HFFc6 (cell line): ENCODE results near the gene KCNK4. TPM values are rescaled to one million over a fixed set of nuclear protein-coding genes. Genes with fewer than 3 reads are reported as not detected.

ENCODE experiments used
- DNase-seq: peaks from one replicate; pipeline ENCODE4 v3.0.0-alpha.2; 2018
- H3K27ac Mint-ChIP-seq: 2 replicates; pipeline ENCODE4 v1.8.0; 2020; ENCODE audit warnings: mild to moderate bottlenecking, mixed read lengths
- H3K27me3 Mint-ChIP-seq: 2 replicates; pipeline ENCODE4 v1.8.0; 2021; ENCODE audit warnings: mild to moderate bottlenecking, moderate library complexity, mixed read lengths; ENCODE audit not compliant: insufficient read depth
- H3K36me3 Mint-ChIP-seq: 2 replicates; pipeline ENCODE4 v1.8.0; 2021; ENCODE audit warnings: low read depth, mixed read lengths
- H3K4me1 Mint-ChIP-seq: 2 replicates; pipeline ENCODE4 v1.8.0; 2020; ENCODE audit warnings: low read depth, mixed read lengths
- H3K4me3 Mint-ChIP-seq: 2 replicates; pipeline ENCODE4 v1.8.0; 2020; ENCODE audit warnings: mild to moderate bottlenecking, moderate library complexity, mixed read lengths
- H3K9me3 Mint-ChIP-seq: 2 replicates; pipeline ENCODE4 v1.8.0; 2020; ENCODE audit warnings: mild to moderate bottlenecking, mixed read lengths
- CTCF ChIP-seq: fragments of 200-600 bp; sonication (generic); IDR thresholded peaks from 2 replicates; pipeline ENCODE4 v1.5.0; 2021; ENCODE audit warnings: antibody characterized with exemption, mild to moderate bottlenecking
- total RNA-seq, 6 experiments: library from RNA; stranded (reverse); fragmentation: NEBNext Ultra II Directional; extraction: Animal tissue kit (Norgen Biotek cat#: 25700); gene quantifications; 2 replicates in 1 of 6; 3 replicates in 5 of 6; pipeline ENCODE4 v1.2.3, GENCODE V29; 2021

The KCNK4 gene
- total RNA-seq, 6 experiments from 2014 or later, result 0.14 TPM; not detected in 5

- H3K4me3 Mint-ChIP-seq, result no peak overlapping the region
- H3K4me1 Mint-ChIP-seq, result peaks cover 9% of the 10 kb centered on the region
- no peak for TF ChIP-seq CTCF
- H3K27ac Mint-ChIP-seq, result no peak overlapping the region
- DNase-seq, result no peak
- H3K36me3 Mint-ChIP-seq, result no peaks in the 10 kb centered on the region
- peaks cover 27% of the 10 kb centered on the region for H3K27me3 Mint-ChIP-seq
- no peaks in the 10 kb centered on the region for H3K9me3 Mint-ChIP-seq
Observed at GRCh38 chr11:64289002-64289564, 2.0 kb upstream of the KCNK4 start.

- Mint-ChIP-seq H3K27me3 (peaks cover 42% of the 10 kb centered on the region), H3K4me1 (peaks cover 9% of the 10 kb centered on the region), H3K9me3 (no peaks in the 10 kb centered on the region), H3K4me3 (0 out of 2 replicates have a peak overlapping the region, but pooled peaks have one; percentile 17), H3K27ac (no peak overlapping the region), H3K36me3 (no peaks in the 10 kb centered on the region)
- no peak for TF ChIP-seq CTCF
- DNase-seq, result no peak
Observed at GRCh38 chr11:64290352-64291261, 495 bp upstream of the KCNK4 start.

DNA sequence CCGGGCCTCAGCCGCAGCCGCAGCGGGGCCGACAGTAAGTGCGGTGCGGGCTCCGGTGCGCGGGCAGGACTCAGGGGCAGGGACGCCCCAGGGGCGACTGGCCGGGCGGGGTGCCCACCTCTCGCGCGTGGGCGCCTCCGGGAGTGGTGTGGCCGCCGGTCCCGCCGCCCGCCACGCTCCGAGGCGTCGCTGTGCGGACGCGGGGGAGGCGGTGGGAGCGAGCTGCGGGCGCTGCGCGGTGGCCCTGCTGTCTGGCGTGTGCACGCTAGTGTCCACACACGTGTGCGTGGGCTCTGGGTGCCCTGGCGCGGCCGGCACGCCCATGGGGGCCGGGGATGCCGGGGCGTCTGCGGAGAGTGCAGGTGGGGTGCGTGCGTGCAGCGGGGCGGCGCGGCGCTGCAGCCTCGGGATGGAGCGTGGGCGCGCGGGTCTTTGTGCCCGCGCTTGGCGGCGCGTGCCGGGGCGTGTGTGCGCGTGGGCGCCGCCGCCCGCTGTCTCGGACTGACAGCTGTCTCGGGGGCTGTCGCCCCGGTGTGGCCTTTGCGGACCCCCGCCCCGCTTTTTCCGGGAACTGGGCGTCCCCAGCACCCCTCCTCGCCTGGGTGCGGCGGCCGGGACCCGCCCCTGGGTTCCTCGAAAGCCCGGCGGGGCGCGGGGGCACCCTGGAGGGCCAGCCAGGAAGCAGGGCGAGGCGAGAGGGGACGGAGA, 804 bp downstream of the KCNK4 start:
- Mint-ChIP-seq H3K4me3 (no peak overlapping the region), H3K4me1 (peaks cover under 1% of the 10 kb centered on the region; the same call in 1 of the 2 replicates), H3K9me3 (no peaks in the 10 kb centered on the region), H3K36me3 (no peaks in the 10 kb centered on the region), H3K27me3 (peaks cover 53% of the 10 kb centered on the region), H3K27ac (no peak overlapping the region)
- no peak for TF ChIP-seq CTCF
- no peak for DNase-seq

- H3K27ac Mint-ChIP-seq, result no peak overlapping the region
- no peaks in the 10 kb centered on the region for H3K4me1 Mint-ChIP-seq
- no peak for DNase-seq
- H3K4me3 Mint-ChIP-seq, result no peak overlapping the region
- H3K36me3 Mint-ChIP-seq, result no peaks in the 10 kb centered on the region
- no peak for TF ChIP-seq CTCF
- H3K9me3 Mint-ChIP-seq, result no peaks in the 10 kb centered on the region
- H3K27me3 Mint-ChIP-seq, result peaks cover 58% of the 10 kb centered on the region
Observed at GRCh38 chr11:64292460-64293254, 1.6 kb downstream of the KCNK4 start.

DNA sequence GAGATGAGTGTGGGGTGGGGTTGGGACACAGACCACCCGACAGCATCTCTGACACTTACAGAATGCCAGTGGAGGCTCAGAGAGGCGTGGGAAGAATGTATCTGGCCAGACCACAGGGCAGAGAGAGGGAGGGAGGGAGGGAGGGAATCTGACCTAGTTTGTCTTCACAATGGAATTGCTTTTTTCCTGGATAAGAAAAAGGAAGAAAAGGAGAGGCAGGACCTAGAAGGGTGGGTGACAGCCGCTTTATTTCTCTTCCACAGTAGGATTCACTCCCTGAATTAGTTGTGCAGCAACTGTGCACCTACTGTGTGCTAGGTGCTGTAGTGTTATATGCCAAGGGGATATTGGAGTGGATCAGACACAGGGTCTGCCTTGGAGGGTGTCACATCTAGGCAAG, 3.7 kb downstream of the KCNK4 start:
- no peak overlapping the region for H3K27ac Mint-ChIP-seq
- H3K36me3 Mint-ChIP-seq, result no peaks in the 10 kb centered on the region
- no peaks in the 10 kb centered on the region for H3K9me3 Mint-ChIP-seq
- H3K27me3 Mint-ChIP-seq, result peaks cover 70% of the 10 kb centered on the region
- DNase-seq, result no peak
- no peaks in the 10 kb centered on the region for H3K4me1 Mint-ChIP-seq
- TF ChIP-seq CTCF, result no peak
- H3K4me3 Mint-ChIP-seq, result no peak overlapping the region
